HG02840 (cell line): ENCODE data around the gene PLCB3.
A peak's percentile ranks its signal among the peaks of the same experiment; 100 is the strongest.
"Not testable (repeated sequence)": the region's sequence is repeated elsewhere in the genome, so short reads cannot be mapped to it uniquely, and the experiment has no call there.

Experiments
- ATAC-seq: cut with Tn5 transposase; IDR thresholded peaks from one replicate; pipeline ENCODE4 v1.9.1; 2021; ENCODE audit warnings: mild to moderate bottlenecking, moderate library complexity, moderate number of reproducible peaks; ENCODE audit not compliant: unreplicated experiment, low FRiP score

The PLCB3 gene

GRCh38 chr11:64297699-64298358, 46.5 kb downstream of the PLCB3 start:
- ATAC-seq, result no peak

DNA sequence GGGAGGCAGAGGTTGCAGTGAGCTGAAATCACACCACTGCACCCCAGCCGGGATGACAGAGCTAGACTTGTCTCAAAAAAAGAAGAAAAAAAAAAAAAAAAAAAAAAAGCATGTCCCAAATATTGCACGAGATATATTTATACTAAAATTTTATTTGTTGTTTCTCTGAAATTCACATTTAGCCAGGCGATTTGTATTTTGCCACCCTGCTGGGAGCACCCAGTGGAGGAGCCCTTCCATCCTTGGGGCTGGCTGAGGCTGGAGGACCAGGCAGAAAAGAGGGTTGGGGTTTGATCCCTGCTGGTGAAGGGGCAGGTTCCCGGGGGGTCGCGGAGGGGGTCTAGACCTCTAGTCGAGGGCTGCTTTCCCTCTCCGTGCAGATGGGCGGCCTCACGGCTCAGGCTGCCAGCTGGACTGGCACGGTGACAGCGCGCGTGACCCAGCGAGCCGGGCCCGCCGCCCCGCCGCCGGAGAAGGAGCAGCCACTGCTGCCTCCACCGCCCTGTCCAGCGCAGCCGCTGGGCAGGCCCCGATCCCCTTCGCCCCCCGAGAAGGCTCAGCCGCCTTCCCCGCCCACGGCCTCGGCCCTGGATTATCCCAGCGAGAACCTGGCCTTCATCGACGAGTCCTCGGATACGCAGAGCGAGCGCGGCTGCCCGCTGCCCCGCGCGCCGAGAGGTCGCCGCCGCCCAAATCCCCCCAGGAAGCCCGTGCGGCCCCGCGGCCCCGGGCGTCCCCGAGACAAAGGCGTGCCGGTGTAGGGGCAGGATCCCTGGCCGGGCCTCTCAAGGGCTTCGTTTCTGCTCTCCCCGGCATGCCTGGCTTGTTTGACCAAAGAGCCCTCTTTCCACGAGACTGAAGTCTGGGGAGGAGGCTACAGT, 47.9 kb downstream of the PLCB3 start:
- ATAC-seq, result no peak

- ATAC-seq, result no peak
These were observed 48.7 kb downstream of the PLCB3 start, which contains the start of gene CATSPERZ for GRCh38 chr11:64299847-64300648. TSS of gene CATSPERZ (plus strand) at chr11:64300358. CDS start at chr11:64300411, 53 bp downstream.

DNA sequence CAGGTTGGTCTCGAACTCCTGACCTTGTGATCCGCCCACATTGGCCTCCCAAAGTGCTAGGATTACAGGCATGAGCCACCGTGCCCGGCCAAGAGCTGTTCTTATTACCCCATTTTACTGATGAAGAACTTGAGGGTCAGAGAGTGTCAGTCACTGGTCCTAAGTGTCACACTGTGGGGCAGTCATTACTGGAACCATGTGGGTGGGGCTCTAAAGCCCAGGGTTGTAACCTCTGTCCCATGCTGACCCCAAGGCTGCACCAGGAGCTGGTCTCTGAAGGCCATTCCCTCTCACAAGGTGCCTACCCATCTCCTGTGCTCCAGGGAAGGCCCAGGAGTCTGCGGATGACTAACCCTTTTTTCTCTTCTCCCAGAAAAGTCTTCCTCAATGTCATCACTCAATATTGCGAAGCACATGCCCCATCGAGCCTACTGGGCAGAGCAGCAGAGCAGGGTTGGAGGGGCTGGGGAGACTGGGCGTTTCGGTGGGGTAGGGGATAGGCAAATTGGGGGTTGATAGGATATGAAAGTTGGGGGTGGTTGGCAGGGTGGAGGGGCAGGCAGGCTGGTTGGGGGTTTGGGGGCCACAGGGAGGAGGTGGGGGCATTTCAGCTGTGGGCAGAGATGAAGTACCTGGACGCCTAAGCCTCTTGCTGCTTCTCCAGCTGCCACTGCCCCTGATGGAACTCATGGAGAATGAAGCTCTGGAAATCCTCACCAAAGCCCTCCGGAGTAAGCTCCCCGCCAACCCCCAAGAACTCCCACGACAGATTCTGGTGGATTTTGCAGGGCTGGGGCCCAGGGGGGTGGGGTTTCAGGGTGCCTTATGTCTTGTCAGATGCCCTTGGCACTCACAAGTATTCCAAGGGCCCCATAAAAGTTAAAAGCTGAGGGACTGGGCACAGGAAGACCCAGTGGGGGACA, 52.0 kb downstream of the PLCB3 start:
- ATAC-seq, result no peak

DNA sequence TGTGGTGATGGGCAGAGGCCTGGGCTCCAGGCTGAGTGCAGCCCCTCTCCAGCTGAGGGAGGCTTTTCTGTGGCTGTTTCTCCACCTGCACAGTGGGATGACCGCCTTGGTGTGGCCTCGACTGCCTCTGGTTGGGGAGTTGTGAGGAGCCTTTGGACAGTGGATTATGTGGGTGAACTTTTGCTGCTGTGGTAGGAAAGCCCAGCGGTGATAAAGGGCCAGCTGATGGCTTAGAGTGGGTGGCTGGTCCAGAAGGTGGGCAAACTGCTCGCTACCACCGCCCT, 52.6 kb downstream of the PLCB3 start:
- no peak for ATAC-seq

- ATAC-seq, result peak; percentile 21
These were observed 53.2 kb downstream of the PLCB3 start for GRCh38 chr11:64304316-64305072.

DNA sequence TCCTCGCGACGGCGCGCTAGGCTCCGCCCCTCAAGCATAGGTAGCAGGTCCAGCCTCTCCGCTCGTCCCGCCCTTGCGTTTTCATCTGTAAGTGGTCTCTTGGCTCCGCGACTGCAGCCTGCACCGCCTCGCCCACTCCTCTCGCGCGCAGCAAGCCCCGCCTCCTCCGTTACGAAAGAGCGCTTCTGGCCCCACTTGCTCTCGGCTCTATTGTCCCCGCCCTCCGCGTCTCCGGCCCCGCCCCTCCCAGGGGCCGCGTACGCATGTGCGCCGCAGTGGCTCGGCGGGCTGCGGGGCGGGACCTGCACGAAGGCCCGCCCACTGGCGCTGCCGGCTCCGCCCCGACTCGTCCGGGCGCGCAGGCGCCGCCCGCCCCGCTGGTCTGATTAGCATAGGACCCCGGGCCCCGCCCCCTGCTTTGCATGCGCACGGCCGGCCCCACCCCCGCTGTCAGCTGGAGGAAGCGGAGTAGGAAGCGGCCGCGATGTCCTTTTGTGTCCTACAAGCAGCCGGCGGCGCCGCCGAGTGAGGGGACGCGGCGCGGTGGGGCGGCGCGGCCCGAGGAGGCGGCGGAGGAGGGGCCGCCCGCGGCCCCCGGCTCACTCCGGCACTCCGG, 53.9 kb downstream of the PLCB3 start, which contains the start of gene ESRRA:
Gene ESRRA (plus strand): TSS at position 450 of the 616 bp plus-strand sequence. CDS start 1,656 bp downstream, outside the sequence.
- peak; percentile 78 for ATAC-seq

GRCh38 chr11:64305691-64306562, 54.6 kb downstream of the PLCB3 start:
- ATAC-seq, result peak; percentile 20

DNA sequence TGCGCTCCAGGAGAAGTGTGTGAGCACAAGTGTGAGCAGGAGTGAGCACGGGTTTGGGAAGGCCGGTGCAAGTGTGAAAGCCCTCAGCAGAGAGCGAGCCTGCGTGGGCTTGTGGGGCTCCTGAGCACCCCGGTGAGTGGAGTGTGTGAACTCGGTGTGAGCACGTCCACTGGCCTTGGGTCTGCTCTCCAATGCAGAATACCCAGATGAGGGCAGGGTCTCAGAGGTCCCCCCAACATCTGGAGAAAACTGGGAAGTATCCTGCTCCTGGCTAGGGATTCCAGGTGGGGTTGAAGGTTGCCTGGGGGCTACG, 55.2 kb downstream of the PLCB3 start:
- ATAC-seq, result no peak

GRCh38 chr11:64306876-64307622, 55.7 kb downstream of the PLCB3 start:
- no peak for ATAC-seq

DNA sequence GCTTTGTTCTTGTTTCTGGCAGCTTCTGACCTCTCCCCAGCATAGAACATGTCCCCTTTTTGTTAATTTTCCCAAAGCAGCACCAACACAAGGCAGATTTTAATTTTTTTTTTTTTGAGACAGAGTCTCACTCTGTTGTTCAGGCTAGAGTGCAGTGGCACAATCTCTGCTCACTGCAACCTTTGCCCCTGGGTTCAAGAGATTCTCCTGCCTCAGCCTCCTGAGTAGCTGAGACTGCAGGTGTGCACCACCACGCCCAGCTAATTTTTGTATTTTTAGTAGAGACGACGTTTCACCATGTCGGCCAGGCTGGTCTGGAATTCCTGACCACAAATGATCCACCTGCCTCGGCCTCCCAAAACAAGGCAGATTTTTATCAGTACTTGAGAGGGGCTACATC, 56.5 kb downstream of the PLCB3 start:
- ATAC-seq, result not testable (repeated sequence)

- ATAC-seq, result no peak
These were observed 61.6 kb downstream of the PLCB3 start for GRCh38 chr11:64312947-64313346.

GRCh38 chr11:64313491-64314145, 62.3 kb downstream of the PLCB3 start:
- no peak for ATAC-seq

DNA sequence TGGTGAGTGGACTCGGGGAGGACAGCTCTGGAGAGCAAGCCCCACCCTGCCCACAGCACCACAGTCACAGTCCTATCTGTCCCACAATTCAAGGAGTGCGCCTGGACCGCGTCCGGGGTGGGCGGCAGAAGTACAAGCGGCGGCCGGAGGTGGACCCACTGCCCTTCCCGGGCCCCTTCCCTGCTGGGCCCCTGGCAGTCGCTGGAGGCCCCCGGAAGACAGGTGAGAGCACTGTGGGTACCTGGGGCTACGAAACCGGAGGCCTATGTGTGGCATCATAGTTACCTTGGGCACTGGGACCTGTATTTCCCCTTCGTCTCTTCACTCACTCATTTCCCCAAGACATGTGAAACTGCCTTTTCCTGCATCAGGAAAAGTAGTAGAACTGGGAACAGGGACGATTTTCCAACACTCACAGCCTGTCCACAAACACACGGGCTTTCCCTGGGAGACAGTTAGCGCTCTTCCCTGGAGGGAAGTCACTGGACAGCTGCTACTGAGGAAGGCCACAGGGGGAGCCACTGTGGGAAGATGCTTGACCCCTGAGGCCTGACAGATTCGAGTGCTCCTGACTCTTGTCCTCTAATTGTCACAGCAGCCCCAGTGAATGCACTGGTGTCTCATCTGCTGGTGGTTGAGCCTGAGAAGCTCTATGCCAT, 62.9 kb downstream of the PLCB3 start:
- no peak for ATAC-seq

GRCh38 chr11:64314805-64315561, 63.7 kb downstream of the PLCB3 start:
- ATAC-seq, result no peak
